ENCODE measurements around the gene GYPB.
"Not testable (repeated sequence)": the region's sequence is repeated elsewhere in the genome, so short reads cannot be mapped to it uniquely, and the experiment has no call there.

The GYPB gene

DNA sequence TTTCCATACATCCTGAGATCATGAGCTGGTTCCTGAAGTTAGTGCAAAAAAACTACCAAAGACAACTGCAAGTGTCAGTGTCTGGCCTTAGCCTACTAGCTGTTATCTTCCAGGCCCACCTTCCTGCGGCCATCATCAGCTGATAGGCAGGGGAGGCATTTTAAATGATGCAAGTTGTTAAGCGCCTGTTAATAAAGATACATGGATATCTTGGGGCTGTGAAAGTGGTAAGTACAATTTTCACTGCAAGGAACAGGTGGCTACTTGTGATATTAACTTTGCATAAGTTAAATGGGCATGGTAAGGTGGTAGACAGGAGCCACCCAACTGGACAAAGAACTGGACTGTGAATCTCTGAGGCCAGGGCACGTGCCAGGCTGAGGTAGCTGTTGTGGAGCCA is at the start of gene GYPB:
GYPB (minus strand) TSS at position 104 of the 400 bp plus-strand sequence; CDS start at position 11, 93 bp downstream.
- not testable (repeated sequence) for H3K4me3 ChIP-seq (ENCODE audit: low read depth, low read length); DNase-seq (ENCODE audit: low read depth)

GRCh38 chr4:144061556-144061955 is 42.4 kb upstream of the GYPB start:
- H3K4me3 ChIP-seq (ENCODE audit: low read depth, low read length); DNase-seq (ENCODE audit: low read depth): not testable (repeated sequence)

GRCh38 chr4:144060234-144060859 is 41.2 kb upstream of the GYPB start:
- not testable (repeated sequence) for DNase-seq (ENCODE audit: low read depth); H3K4me3 ChIP-seq (ENCODE audit: low read depth, low read length)

- TF ChIP-seq, protein P1, sequence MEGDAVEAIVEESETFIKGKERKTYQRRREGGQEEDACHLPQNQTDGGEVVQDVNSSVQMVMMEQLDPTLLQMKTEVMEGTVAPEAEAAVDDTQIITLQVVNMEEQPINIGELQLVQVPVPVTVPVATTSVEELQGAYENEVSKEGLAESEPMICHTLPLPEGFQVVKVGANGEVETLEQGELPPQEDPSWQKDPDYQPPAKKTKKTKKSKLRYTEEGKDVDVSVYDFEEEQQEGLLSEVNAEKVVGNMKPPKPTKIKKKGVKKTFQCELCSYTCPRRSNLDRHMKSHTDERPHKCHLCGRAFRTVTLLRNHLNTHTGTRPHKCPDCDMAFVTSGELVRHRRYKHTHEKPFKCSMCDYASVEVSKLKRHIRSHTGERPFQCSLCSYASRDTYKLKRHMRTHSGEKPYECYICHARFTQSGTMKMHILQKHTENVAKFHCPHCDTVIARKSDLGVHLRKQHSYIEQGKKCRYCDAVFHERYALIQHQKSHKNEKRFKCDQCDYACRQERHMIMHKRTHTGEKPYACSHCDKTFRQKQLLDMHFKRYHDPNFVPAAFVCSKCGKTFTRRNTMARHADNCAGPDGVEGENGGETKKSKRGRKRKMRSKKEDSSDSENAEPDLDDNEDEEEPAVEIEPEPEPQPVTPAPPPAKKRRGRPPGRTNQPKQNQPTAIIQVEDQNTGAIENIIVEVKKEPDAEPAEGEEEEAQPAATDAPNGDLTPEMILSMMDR (IDR thresholded peaks at IDR 0.05; ENCODE audit: low read depth, low read length, missing control alignments) = no peak
- H3K4me3 ChIP-seq (ENCODE audit: low read depth, low read length) = no peak overlapping the region
- no peak for DNase-seq (ENCODE audit: low read depth)
These were observed 37.6 kb upstream of the GYPB start for GRCh38 chr4:144056800-144057199.

DNA sequence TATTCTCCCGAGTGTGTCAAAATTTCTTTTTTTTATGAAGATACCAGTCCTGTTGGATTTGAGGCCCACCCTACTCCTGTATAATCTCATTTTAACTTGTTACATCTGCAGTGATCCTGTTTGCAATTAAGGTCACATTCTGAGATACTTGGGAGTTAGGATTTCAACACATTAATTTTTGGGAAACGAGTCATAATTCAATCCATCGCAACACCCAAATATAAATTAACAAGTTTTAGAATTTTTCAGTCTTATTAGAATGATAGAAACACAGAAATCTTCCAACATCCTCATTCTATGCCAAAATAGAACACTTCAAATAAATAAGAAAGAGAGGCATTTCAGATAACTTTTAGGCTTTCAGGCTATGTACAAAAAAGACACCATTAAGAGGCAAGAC is 36.2 kb upstream of the GYPB start:
- DNase-seq (ENCODE audit: low read depth); H3K4me3 ChIP-seq (ENCODE audit: low read depth, low read length): not testable (repeated sequence)

DNA sequence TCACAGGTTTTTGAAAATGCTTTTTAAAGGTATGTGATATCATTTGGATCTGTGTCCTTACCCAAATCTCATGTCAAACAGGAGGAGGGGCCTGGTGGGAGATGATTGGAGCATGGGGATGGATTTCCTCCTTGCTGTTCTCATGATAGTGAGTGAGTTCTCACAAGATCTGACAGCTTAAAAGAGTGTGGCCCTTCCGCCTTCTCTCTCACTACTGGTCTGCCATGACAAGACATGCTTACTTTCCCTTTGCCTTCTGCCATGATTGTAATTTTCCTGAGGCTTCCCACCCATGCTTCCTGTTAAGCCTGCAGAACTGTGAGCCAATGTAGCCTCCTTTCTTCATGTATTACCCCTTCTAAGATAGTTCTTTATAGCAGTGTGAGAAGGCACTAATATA is 32.3 kb upstream of the GYPB start:
- DNase-seq (ENCODE audit: low read depth); H3K4me3 ChIP-seq (ENCODE audit: low read depth, low read length): not testable (repeated sequence)

DNA sequence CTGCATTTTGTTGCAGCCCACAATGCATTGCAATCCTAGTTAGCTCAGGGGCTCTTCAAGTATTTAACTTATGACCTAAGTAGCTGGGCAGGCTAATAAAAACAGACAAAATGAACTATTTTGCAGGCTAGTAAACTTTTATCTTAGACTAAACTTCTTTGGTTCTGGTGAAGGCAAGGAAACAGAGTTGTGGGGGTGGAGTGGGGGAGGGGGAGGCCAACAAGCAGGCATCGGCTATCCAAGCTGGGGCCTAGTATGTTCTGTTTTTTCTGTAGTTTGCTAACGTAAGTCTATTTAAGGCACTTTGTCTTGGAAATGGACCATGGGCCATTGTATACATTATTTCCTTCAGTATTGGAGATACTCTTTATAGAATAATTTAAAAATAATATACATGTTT is 31.5 kb upstream of the GYPB start:
- not testable (repeated sequence) for DNase-seq (ENCODE audit: low read depth); H3K4me3 ChIP-seq (ENCODE audit: low read depth, low read length)

GRCh38 chr4:144049495-144050424 is 30.6 kb upstream of the GYPB start:
- H3K4me3 ChIP-seq (ENCODE audit: low read depth, low read length); DNase-seq (ENCODE audit: low read depth): not testable (repeated sequence)

DNA sequence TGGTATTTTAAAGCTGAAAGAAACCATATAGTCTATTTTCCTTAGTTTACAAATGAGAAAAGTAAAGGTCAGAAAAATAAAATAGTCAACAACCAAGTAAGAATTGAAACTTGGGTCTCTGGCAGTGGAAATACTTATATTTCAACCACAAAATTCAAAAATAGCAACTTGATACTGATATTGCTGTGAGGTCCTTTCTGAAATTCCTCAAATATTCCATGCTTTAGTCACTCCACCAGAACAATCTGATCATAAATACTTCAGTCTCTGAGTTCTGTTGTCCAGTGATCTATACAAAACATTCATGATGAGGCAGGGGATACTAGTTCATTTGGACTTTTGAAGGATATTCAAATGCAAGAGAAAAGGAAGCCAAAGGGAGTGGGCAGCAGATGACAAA is 25.8 kb upstream of the GYPB start:
- H3K4me3 ChIP-seq (ENCODE audit: low read depth, low read length); DNase-seq (ENCODE audit: low read depth): not testable (repeated sequence)

DNA sequence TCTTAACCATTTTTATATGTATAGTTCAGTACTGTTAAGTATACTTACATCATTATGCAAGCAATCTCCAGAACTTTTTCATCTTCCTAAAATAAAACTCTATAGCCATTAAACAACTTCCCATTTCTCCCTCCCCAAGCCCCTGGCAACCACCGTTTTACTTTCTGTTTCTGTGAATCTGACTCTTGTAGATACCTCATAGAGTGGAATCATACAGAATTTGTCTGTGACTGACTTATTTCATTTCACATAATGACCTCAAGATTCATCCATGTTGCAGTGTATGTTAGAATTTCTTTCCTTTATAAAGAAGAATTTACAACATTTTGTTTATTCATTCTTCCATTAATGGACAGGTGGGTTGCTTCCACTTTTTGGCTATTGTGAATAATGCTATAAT is 13.4 kb upstream of the GYPB start:
- not testable (repeated sequence) for DNase-seq (ENCODE audit: low read depth)

DNA sequence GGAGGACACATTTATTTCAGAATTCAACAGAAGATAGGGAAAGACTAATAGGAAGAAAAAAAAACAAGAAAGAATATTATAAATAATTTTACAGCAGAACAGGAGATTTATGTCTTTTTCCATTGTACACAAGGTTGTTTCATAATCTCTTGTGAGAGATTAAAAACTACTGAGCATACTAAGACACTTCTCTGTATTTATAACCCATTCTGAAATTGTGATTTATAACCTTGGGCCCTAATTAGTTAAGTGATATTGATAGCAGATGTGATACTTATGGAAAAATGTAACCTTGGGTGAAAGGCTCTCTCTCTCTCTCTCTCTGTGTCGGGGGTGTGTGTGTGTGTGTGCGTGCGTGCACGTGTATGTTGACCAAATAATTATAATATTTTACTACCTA is 12.7 kb upstream of the GYPB start:
- not testable (repeated sequence) for DNase-seq (ENCODE audit: low read depth); H3K4me3 ChIP-seq (ENCODE audit: low read depth, low read length)

More for the DNA sequence above, 13.4 kb upstream of the GYPB start:
- H3K4me3 ChIP-seq (ENCODE audit: low read depth, low read length) = not testable (repeated sequence)

GRCh38 chr4:144031369-144031768 is 12.2 kb upstream of the GYPB start:
- H3K4me3 ChIP-seq (ENCODE audit: low read depth, low read length); DNase-seq (ENCODE audit: low read depth): not testable (repeated sequence)

- not testable (repeated sequence) for DNase-seq (ENCODE audit: low read depth); H3K4me3 ChIP-seq (ENCODE audit: low read depth, low read length)
These were observed 11.5 kb upstream of the GYPB start for GRCh38 chr4:144030708-144031107.

GRCh38 chr4:144026682-144027081 is 7.5 kb upstream of the GYPB start:
- DNase-seq (ENCODE audit: low read depth); H3K4me3 ChIP-seq (ENCODE audit: low read depth, low read length): not testable (repeated sequence)

GRCh38 chr4:144024399-144025053 is 5.3 kb upstream of the GYPB start:
- not testable (repeated sequence) for DNase-seq (ENCODE audit: low read depth); H3K4me3 ChIP-seq (ENCODE audit: low read depth, low read length)

- not testable (repeated sequence) for DNase-seq (ENCODE audit: low read depth); H3K4me3 ChIP-seq (ENCODE audit: low read depth, low read length)
These were observed 3.7 kb upstream of the GYPB start for GRCh38 chr4:144022772-144023400.
